GM18858 (cell line): ENCODE results near the gene MYLK2.

Experiments used
- ATAC-seq: cut with Tn5 transposase; IDR thresholded peaks from one replicate; pipeline ENCODE4 v1.9.1; 2021; ENCODE audit not compliant: unreplicated experiment

Gene MYLK2

GRCh38 chr20:31853481-31853880, 34.3 kb downstream of the MYLK2 start:
- no peak for ATAC-seq

- no peak for ATAC-seq
These were observed 37.4 kb downstream of the MYLK2 start for GRCh38 chr20:31856516-31856915.

DNA sequence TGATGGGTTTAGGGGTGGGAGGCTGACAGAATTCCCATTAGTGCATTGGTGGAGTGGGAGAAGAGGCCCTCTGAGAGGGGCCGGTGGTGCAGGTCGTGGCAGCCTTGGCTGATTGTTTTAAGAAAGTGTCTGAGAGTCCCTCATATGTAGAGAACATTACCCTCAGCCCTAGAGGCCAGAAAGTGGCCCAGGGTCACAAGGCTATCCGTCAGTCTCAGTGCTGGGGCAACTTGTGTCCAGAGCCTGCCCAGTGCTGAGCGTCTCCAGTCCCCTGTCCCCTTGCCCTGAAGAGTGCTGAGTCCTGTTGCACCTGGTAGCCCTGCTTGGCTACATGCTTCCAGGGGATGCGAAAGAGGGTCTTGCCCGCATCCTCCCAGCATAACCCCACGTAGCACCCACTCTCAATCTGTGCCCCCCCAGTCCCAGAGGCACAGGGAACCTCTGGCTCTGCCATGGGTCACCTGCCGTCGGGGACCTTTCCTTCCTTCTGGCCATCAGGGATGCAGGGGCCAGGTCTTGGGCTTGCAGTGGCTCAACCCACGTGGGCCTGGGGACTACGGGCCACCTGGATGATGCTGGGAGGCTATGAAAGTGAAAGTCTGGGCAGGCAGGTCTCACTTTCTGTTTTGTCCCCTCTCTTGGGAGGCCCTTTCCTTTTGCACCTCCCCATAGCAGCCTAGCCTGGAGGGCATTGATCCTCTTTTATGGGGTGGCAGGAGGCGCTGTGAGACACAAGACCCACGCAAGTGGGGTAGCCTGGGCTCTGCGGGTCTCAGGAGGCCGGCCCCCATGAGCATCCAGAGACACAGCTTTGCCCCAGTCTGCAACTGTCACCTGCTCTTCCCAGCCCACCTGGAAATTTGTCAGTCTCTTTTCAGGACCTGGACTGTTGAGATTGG, 39.0 kb downstream of the MYLK2 start:
- ATAC-seq, result no peak

- ATAC-seq, result no peak
These were observed 39.6 kb downstream of the MYLK2 start for GRCh38 chr20:31858760-31859083.

- no peak for ATAC-seq
These were observed 40.3 kb downstream of the MYLK2 start for GRCh38 chr20:31859266-31859997.

DNA sequence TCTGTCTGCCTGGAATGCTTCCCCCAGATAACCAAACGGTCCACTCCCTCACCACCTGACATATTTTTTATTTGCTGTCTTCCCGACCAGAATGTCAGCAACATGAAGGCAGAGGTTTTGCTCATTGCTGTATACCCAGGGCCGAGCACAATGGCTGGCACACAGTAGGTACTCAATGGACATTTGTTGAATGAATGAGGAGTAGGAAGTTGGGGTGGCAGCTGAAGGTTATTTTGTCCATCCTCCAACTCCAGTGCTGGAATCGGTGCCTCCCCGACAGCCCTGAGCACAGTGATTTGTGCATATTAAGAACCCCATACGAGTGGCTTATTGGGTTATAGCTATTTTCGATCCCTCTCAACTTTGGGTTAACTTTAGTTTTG, 40.8 kb downstream of the MYLK2 start:
- ATAC-seq, result no peak

GRCh38 chr20:31860390-31861134, 41.4 kb downstream of the MYLK2 start:
- ATAC-seq, result no peak

GRCh38 chr20:31861135-31861384, 41.9 kb downstream of the MYLK2 start:
- no peak for ATAC-seq

GRCh38 chr20:31861385-31862156, 42.4 kb downstream of the MYLK2 start:
- no peak for ATAC-seq

DNA sequence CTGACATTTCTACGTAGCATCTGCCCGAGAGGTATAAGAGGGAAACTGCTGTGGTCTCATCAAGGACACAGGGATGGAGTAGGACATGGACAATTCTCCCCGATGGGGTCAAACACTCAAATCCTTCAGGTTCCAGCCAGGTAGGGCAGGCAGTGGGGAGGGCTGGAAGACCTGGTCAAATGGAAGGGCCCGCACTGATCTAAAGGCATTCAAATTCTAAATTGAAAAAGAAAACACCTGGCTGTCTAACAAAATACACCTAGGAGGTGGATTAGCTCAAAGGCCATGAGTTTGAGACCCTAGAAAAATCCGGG, 43.0 kb downstream of the MYLK2 start:
- ATAC-seq, result no peak

DNA sequence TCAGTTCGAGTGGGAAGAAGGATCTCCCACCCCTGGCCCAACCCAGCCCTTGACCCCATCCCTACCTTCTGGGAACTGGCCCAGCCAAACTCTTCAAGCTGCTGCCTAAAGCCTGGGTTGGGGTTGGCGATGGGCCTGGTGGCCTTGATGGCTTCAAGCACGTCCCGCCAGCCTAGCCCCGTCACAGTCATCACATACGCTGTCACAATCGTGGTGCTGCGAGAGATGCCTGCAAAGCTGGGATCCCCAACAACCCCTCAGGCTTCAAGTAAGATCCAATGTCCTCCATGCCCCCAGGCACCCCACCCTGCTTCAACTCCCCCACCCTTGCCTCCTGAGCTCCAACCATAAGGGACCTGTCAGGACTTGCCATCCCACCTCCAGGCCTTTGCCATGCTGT, 43.4 kb downstream of the MYLK2 start:
- no peak for ATAC-seq

- ATAC-seq, result no peak
These were observed 44.3 kb downstream of the MYLK2 start for GRCh38 chr20:31863296-31864085.

DNA sequence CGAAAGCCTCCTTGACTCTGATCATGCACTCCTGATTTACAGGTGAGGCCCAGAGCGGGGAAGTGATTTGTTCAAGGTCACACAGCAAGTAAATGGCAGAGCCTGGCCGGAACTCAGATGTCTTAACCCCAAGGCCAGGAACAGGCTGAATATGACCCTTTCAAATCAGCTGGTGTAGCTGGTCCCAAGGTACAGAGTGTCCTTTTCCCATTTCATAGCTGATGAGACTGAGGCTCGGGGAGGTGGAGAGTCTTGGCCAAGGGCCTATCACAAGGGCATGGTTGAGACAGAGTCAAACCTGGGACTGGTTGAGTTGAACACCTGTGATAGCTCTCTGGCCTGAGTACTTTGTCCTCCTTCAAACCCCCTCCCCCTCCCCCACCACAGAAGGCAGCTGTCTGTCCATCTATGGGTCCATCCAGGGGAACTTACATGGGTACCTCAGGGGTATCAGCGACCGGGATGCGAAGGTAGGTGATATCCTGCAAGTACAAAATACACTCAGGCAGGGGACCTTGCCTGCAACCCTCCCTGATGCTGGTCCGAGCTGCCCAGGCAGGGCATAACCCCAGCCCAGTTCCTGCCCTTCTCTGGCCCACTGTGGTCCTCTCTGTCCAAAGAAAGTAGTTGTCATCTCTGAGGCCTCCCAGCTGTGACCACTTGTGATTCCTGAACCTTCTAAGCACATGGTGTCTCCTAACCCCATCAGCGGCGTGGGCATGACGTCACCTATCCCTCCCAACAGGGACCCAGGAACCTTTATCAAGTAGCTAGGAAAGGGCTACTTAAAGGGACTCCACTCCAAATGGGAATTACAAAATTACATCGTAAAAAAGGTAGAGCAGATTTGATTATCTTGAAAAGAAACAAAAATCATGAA, 45.6 kb downstream of the MYLK2 start:
- ATAC-seq, result no peak

- no peak for ATAC-seq
These were observed 47.1 kb downstream of the MYLK2 start for GRCh38 chr20:31866221-31866620.

DNA sequence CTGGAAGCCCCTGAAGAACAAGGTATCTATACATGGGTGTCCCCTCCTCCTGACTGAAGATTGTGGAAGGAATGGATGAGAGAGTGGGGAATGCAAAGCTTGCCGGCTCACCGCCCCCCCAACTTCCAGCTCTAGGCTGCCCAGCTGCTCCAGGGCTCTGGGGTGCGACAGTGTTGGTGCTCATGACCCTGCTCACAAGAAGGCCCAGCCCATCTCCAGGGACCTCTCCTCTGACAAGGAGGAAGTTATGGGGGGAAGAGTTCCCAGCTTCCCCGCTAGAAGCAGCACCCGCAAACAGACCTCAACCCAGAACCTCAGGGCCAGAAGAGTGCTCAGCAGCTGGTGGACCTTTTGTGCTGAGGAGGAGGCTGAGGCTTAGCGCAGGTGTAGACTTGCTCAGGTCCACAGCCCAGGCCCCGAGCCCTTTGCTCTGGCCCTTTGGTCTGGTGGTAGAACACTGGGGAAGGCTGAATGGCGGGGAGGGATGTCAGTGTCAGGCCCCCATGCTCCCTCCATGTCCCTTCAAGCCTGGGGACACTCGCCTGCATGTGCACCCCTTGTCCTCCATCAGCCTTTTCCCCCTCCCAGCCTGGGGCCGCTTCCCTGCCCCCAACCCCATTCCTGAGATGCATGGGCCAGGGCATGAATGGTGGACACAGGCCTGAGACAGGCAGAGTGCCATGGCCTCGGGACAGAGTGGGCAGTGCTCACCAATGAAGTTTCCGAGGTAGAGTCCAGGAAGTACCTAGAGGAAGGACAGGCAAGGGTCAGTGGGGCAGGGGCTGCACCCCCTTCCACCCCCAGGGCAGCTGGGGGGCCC, 49.9 kb downstream of the MYLK2 start:
- ATAC-seq, result no peak

DNA sequence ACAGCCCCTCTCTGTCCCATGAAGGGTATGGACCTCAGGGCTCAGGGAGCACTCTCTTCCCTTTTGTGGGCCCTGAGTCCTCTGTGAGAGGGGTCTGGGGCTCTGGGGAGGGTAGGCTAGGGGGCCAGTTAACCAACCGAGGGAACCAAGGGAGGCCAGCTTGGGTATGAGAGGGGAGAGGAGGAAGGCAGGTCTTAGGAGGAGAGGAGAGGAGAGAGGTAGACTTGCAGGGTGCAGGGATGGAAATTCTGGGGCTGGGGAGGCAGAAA, 50.5 kb downstream of the MYLK2 start:
- no peak for ATAC-seq

DNA sequence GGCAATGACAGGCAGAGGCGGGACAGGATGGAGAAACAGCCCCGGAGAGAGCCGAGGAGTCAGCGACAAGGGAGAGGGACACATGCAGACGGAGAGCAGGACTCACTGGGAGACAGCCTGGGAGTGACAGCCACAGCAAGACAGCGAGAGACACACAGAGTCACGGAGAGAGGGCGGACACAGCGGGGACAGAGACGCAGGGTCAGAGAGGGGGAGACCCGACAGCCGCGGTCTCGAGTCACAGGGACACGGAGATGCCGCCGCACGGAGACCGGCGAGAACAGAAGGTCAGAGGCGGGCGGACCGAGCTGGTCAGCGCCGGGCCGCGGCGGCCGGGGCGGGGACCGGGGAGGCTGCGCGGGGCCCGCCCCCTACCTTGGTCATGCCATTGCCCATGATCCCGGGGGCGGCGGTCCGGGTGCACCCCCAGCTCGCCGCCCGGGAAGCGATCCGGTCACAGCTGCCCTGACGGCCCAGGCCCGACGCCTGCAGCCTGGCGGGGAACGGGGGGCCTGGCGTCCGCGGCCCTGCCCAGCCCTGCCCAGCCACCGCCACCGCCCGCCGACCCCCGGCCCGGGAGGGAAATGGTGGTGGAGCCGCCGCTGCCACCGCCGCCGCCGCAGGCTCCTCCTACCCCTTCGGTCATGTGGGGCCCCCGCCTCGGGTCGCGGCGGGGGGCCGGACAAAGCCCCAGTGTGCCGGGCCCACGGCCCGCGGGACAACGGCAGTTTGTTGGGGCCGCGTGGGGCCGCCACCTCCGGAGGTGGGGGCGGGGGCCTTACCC, 51.0 kb downstream of the MYLK2 start, which contains the start of the genes DUSP15 and TTLL9:
Gene DUSP15, minus strand, starts transcription at position 586 of the 784 bp plus-strand sequence. Its CDS starts 190 bp downstream, at position 396.
Gene TTLL9, plus strand, starts transcription at position 693 of the 784 bp plus-strand sequence. CDS start 493 bp downstream, outside the sequence.
- no peak for ATAC-seq
